PFSK-1 (cell line): Measurements from ENCODE around the gene LPAR1.

Experiments
- FOXP2 ChIP-seq: optimal IDR thresholded peaks from 2 replicates; pipeline ENCODE3; 2011; ENCODE audit warnings: borderline replicate concordance, control low read depth, inconsistent platforms; ENCODE audit not compliant: insufficient read depth; ENCODE audit errors: extremely low read length, extremely low read depth
- POLR2AphosphoS5 ChIP-seq: IDR thresholded peaks from 2 replicates; pipeline ENCODE4 v1.6.1; 2012; ENCODE audit warnings: low read depth, mild to moderate bottlenecking, control low read depth, low read length, moderate library complexity
- SIN3A ChIP-seq: IDR thresholded peaks from 2 replicates; pipeline ENCODE4 v1.6.1; 2012; ENCODE audit warnings: mild to moderate bottlenecking, low read length, moderate library complexity, borderline replicate concordance; ENCODE audit not compliant: insufficient read depth
- TAF1 ChIP-seq: IDR thresholded peaks from 2 replicates; pipeline ENCODE4 v1.6.1; 2012; ENCODE audit warnings: low read length, control low read depth, borderline replicate concordance; ENCODE audit not compliant: insufficient read depth
- TF ChIP-seq, protein P1 (sequence below), 2 experiments: IDR thresholded peaks; 2 replicates each; pipeline versions ENCODE4 v1.6.1 to v1.8.0; 2011 to 2012; ENCODE audit warnings: low read depth in 2 of 2, low read length in 2 of 2, control low read depth in 1 of 2, inconsistent platforms in 1 of 2, mild to moderate bottlenecking in 1 of 2, moderate library complexity in 1 of 2; ENCODE audit not compliant: insufficient read depth in 1 of 2

Gene LPAR1

DNA sequence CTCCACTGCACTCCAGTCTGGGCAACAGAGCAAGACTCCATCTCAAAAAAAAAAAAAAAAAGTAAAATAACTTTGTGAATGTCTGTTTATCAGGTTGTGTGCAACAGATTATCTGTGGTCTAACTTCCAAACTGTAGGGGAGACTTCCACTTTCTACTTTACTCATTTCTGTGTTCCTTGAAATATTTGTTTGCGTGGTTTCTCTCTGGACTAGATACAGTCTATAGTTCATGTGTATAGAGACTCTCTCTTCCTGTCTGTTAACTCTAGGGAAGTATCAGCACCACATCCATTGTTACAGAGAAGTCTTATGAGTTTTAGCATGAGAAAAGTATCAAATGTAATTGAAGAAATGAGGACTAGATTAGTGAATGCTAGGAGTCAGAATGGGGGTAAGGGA is 168.3 kb downstream of the LPAR1 start:
- TF ChIP-seq FOXP2 (no peak), TAF1 (no peak), POLR2AphosphoS5 (no peak), SIN3A (no peak)

DNA sequence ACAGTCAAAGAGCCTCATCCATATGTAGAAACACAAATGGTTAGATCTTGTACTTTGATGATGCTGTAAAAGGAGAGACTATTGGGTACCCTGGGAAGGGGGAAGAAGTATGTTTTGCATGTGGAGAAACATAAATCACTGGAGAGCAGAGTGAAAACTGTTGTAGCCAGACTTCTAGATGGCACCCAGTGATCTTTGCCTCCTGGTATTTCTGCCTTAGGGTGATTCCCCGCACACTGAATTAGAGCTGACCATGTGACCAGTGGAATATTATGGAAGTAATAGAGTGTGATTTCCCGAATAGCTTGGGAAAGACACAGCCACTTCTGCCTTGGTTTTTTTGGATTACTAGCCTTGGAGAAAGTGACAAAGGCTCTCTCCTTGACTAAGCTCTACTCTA is 174.3 kb downstream of the LPAR1 start:
- TF ChIP-seq TAF1 (no peak), FOXP2 (no peak), POLR2AphosphoS5 (no peak), SIN3A (no peak)
- TF ChIP-seq, protein P1, sequence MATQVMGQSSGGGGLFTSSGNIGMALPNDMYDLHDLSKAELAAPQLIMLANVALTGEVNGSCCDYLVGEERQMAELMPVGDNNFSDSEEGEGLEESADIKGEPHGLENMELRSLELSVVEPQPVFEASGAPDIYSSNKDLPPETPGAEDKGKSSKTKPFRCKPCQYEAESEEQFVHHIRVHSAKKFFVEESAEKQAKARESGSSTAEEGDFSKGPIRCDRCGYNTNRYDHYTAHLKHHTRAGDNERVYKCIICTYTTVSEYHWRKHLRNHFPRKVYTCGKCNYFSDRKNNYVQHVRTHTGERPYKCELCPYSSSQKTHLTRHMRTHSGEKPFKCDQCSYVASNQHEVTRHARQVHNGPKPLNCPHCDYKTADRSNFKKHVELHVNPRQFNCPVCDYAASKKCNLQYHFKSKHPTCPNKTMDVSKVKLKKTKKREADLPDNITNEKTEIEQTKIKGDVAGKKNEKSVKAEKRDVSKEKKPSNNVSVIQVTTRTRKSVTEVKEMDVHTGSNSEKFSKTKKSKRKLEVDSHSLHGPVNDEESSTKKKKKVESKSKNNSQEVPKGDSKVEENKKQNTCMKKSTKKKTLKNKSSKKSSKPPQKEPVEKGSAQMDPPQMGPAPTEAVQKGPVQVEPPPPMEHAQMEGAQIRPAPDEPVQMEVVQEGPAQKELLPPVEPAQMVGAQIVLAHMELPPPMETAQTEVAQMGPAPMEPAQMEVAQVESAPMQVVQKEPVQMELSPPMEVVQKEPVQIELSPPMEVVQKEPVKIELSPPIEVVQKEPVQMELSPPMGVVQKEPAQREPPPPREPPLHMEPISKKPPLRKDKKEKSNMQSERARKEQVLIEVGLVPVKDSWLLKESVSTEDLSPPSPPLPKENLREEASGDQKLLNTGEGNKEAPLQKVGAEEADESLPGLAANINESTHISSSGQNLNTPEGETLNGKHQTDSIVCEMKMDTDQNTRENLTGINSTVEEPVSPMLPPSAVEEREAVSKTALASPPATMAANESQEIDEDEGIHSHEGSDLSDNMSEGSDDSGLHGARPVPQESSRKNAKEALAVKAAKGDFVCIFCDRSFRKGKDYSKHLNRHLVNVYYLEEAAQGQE (IDR thresholded peaks at IDR 0.05; ENCODE audit: insufficient read depth in 1 of 2, low read depth in 2 of 2, low read length in 2 of 2): no peak

DNA sequence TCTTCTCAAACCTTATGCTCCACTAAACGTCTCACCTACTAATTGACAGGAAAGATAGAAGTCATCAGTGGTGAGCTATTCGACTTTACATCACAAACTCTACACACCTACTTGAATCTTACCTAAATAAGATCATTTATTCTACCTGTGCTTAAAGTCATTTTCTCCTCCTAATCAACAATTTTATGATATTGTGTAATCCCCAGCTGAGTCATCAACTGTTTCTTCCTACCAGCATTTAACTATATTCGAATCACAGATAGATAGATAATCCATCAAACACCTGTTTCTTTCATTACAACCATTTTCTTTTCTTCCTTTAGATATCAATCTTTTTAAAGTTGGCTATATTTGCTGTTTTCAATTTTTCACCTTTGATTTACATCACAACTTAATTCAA is 181.5 kb downstream of the LPAR1 start:
- no peak for TF ChIP-seq SIN3A
- TF ChIP-seq POLR2AphosphoS5: no peak
- TF ChIP-seq, protein P1 (IDR thresholded peaks at IDR 0.05; ENCODE audit: insufficient read depth in 1 of 2, low read depth in 2 of 2, low read length in 2 of 2): no peak
- no peak for TF ChIP-seq TAF1
- no peak for TF ChIP-seq FOXP2

DNA sequence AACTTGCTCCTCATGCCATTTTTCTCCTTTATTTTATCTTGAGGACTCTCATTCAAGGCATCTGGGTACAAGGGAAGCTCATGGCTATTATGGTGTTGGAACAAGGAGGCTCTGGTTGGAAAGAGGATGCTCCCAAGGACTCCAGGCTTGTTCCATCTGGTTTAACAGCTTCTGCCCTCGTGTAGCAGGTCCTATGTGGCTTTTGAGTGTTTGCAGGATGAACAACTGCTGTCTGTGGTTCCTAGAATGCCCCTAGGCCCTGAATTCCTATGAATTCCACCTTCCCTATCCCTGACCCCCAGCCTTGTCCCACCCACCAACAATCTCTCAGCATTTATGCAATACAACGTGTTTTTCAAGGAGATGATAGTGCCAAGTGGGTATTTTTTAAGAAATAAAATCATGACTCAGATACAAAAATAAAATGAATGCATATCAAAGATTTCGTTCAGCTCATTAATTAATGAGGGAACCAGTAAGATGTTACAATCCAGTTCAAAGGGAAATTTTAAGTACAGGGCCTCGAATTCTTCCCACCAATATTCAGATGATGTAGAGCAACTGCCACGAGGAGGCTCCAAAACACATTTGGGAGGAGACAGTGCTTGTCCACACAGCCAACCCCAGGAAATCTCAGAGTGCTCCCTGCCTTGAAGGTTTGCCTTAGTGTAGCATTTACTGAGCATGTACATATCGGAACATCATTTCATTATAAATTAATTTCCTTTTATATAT is 187.7 kb downstream of the LPAR1 start:
- no peak for TF ChIP-seq SIN3A

DNA sequence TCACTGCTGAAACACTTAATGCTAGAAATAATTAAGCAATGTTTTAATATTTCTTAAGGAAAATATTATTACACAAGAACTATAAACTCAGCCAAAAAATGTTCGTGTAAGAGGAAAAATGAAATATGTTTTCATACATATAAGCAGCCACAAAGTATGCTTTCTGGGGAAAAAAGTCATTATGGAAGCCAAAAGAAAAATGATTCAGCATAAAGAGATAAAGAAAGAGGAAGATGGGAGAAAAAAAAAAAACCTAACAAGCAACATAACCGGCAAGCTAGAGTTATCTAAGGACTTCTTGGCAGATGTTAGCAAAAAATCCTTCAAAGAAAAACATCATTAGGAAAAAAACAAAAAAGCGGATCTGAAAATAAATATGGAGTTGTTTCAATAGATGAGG is 190.6 kb downstream of the LPAR1 start:
- TF ChIP-seq, protein P1 (IDR thresholded peaks at IDR 0.05; ENCODE audit: insufficient read depth in 1 of 2, low read depth in 2 of 2, low read length in 2 of 2): no peak
- TF ChIP-seq FOXP2 (no peak), POLR2AphosphoS5 (no peak), TAF1 (no peak), SIN3A (no peak)

DNA sequence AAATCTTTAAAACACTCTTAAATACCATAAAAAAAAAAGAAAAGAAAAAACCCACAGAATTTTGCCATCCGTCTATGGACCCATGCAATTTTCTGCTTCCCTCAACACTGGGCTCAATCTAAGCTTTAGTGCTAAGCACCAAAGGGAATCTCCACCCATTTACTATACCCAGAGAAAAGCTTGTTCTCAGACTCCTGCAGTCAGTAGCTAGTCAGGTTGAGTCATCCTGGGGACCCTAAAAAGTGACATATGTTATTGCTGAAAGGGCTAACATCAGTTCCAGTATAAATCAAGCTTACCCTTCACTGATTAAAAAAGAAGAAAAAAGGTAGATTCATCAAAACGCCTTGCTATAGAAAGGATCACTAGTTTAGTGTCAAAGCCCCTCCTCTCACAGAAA is 192.1 kb downstream of the LPAR1 start:
- TF ChIP-seq SIN3A (no peak), TAF1 (no peak), POLR2AphosphoS5 (no peak), FOXP2 (no peak)
- TF ChIP-seq, protein P1 (IDR thresholded peaks at IDR 0.05; ENCODE audit: insufficient read depth in 1 of 2, low read depth in 2 of 2, low read length in 2 of 2): no peak
